HepG2 (cell line): Measurements from ENCODE around the gene INHBC. TPM values are rescaled to one million over a fixed set of nuclear protein-coding genes. Genes with fewer than 3 reads are reported as not detected.
A peak's percentile ranks its signal among the peaks of the same experiment; 100 is the strongest.

Source experiments
- FOXO1 ChIP-seq: sonication (generic); formaldehyde crosslinking; IDR thresholded peaks from 2 replicates; pipeline ENCODE4 v1.4.0; 2020; ENCODE audit warnings: missing genetic modification reagents
- MIXL1 ChIP-seq: IDR thresholded peaks from 2 replicates; pipeline ENCODE4 v1.6.1; 2016
- PRDM10 ChIP-seq: sonication (generic); formaldehyde crosslinking; IDR thresholded peaks from 2 replicates; pipeline ENCODE4 v1.4.0; 2020; ENCODE audit warnings: low read depth, missing genetic modification reagents
- SRF ChIP-seq: IDR thresholded peaks from 2 replicates; pipeline ENCODE4 v1.6.1; 2011; ENCODE audit warnings: mild to moderate bottlenecking, low read depth, low read length, moderate library complexity
- ZBTB26 ChIP-seq: IDR thresholded peaks from 2 replicates; pipeline ENCODE4 v1.6.1; 2016; ENCODE audit warnings: missing compliant biosample characterization, missing genetic modification reagents, borderline replicate concordance
- ZBTB40 ChIP-seq, 2 experiments: fragments of 450-650 bp in 1 of 2; sonication (generic) in 1 of 2; formaldehyde crosslinking in 1 of 2; IDR thresholded peaks; 2 replicates each; pipeline versions ENCODE4 v1.6.1 to v1.8.0; 2016 to 2022; ENCODE audit warnings: antibody characterized with exemption in 1 of 2, mild to moderate bottlenecking in 1 of 2, missing genetic modification reagents in 1 of 2
- ZNF18 ChIP-seq: sonication (generic); formaldehyde crosslinking; IDR thresholded peaks from 2 replicates; pipeline ENCODE4 v1.8.0; 2022; ENCODE audit warnings: mild to moderate bottlenecking, missing genetic modification reagents; ENCODE audit not compliant: insufficient replicate concordance
- ZNF329 ChIP-seq: sonication (generic); formaldehyde crosslinking; IDR thresholded peaks from 2 replicates; pipeline ENCODE4 v1.9.0; 2021; ENCODE audit warnings: low read depth, mild to moderate bottlenecking, missing genetic modification reagents
- ZSCAN20 ChIP-seq: sonication (generic); formaldehyde crosslinking; IDR thresholded peaks from 2 replicates; pipeline ENCODE4 v1.4.0; 2020; ENCODE audit warnings: missing genetic modification reagents, mild to moderate bottlenecking, borderline replicate concordance
- polyA plus RNA-seq, 8 experiments: library from polyadenylated mRNA; depleted of rRNA in 3 of 8; stranded (reverse) in 7 of 8; unstranded in 1 of 8; fragments of >200 nt; fragmentation: Illumina TruSeq in 4 of 8; extraction: Trizol in 4 of 8; gene quantifications; 2 replicates each; pipeline versions ENCODE4 v1.2.1 to v1.2.3, GENCODE V29; 2011 to 2016; ENCODE audit warnings: low read depth in 4 of 8, missing spikeins in 1 of 8, mixed read lengths in 1 of 8; ENCODE audit not compliant: insufficient read depth in 1 of 8
- total RNA-seq, 5 experiments: library from RNA; depleted of rRNA; stranded (reverse); fragments of >200 nt; fragmentation: Illumina TruSeq; extraction: Trizol; gene quantifications; 2 replicates each; pipeline ENCODE4 v1.2.3, GENCODE V29; 2016; ENCODE audit warnings: low read depth in 1 of 5

The INHBC gene
- total and polyA plus RNA-seq, 2 of the 13 experiments (the other 11 are each of a cell fraction or from before 2014, with no cell fraction given) = 1.8 to 13.8 TPM

- no peak for TF ChIP-seq ZBTB40 (IDR thresholded peaks at IDR 0.05)
- TF ChIP-seq ZBTB40 (CRISPR knock-in tag; IDR thresholded peaks at IDR 0.05) = no peak; the same call in 1 of the 2 replicates
- 0 out of 2 replicates have a peak, but pooled peaks have one; percentile 14 for TF ChIP-seq ZNF329 (CRISPR knock-in tag)
- TF ChIP-seq FOXO1 (CRISPR knock-in tag) = peak; percentile 58; the same call in 1 of the 2 replicates
- TF ChIP-seq ZBTB26 = peak; percentile 36; the same call in 1 of the 2 replicates
- TF ChIP-seq MIXL1 (CRISPR knock-in tag) = peak; percentile 37; the same call in 1 of the 2 replicates
- peak; percentile 54; the same call in 1 of the 2 replicates for TF ChIP-seq SRF
- TF ChIP-seq ZNF18 = peak; percentile 63
- no peak for TF ChIP-seq ZSCAN20 (CRISPR knock-in tag)
- 0 out of 2 replicates have a peak, but pooled peaks have one; percentile 17 for TF ChIP-seq PRDM10
Observed at GRCh38 chr12:57454566-57455373, 20.2 kb downstream of the INHBC start, which contains the start of gene INHBE (continued).
